SK-N-SH treated with all-trans-retinoic acid at 6 μM for 48 hours (cell line): ENCODE results near the gene ZFYVE28.

Experiments used
- ATAC-seq: fragments of 200-7000 bp; cut with Tn5 transposase; 3 replicates; pipeline ENCODE4 v1.9.1; 2020; ENCODE audit warnings: mild to moderate bottlenecking, moderate library complexity
- ARNTL ChIP-seq: fragments of 450-650 bp; formaldehyde crosslinking; IDR thresholded peaks from 2 replicates; pipeline ENCODE4 v1.5.0; 2020; ENCODE audit warnings: low read depth, mild to moderate bottlenecking, moderate library complexity, borderline replicate concordance
- BACH2 ChIP-seq: fragments of 250-450 bp; sonication (Bioruptor Pico); IDR thresholded peaks from 2 replicates; pipeline ENCODE4 v1.9.0; 2021; ENCODE audit warnings: mild to moderate bottlenecking, borderline replicate concordance
- CSDC2 ChIP-seq: fragments of 250-450 bp; sonication (Bioruptor Pico); IDR thresholded peaks from 2 replicates; pipeline ENCODE4 v1.5.0; 2020; ENCODE audit warnings: mild to moderate bottlenecking, moderate library complexity
- ESRRG ChIP-seq: fragments of 250-450 bp; sonication (Bioruptor Pico); IDR thresholded peaks from 2 replicates; pipeline ENCODE4 v1.6.1; 2021; ENCODE audit warnings: mild to moderate bottlenecking
- GLIS3 ChIP-seq: fragments of 250-450 bp; sonication (Bioruptor Pico); IDR thresholded peaks from 2 replicates; pipeline ENCODE4 v1.5.0; 2020; ENCODE audit warnings: mild to moderate bottlenecking, moderate library complexity
- ISL1 ChIP-seq: fragments of 250-450 bp; sonication (Bioruptor Pico); IDR thresholded peaks from 2 replicates; pipeline ENCODE4 v2.1.2; 2022; ENCODE audit warnings: mild to moderate bottlenecking, moderate library complexity
- OSR1 ChIP-seq: fragments of 250-450 bp; sonication (Bioruptor Pico); IDR thresholded peaks from 2 replicates; pipeline ENCODE4 v1.8.0; 2022; ENCODE audit warnings: moderate library complexity, mild to moderate bottlenecking, inconsistent platforms
- PPARA ChIP-seq: fragments of 250-450 bp; sonication (Bioruptor Pico); IDR thresholded peaks from 2 replicates; pipeline ENCODE4 v1.5.0; 2020; ENCODE audit warnings: mild to moderate bottlenecking, borderline replicate concordance
- RARB ChIP-seq: fragments of 250-450 bp; sonication (Bioruptor Pico); IDR thresholded peaks from 2 replicates; pipeline ENCODE4 v1.8.0; 2021; ENCODE audit warnings: mild to moderate bottlenecking, moderate library complexity
- SNAI2 ChIP-seq: fragments of 250-450 bp; sonication (Bioruptor Pico); IDR thresholded peaks from 2 replicates; pipeline ENCODE4 v1.5.0; 2020; ENCODE audit warnings: mild to moderate bottlenecking, moderate library complexity
- TOX ChIP-seq: fragments of 250-450 bp; sonication (Bioruptor Pico); IDR thresholded peaks from 2 replicates; pipeline ENCODE4 v1.8.0; 2021; ENCODE audit warnings: mild to moderate bottlenecking, moderate library complexity, borderline replicate concordance
- ZC3H10 ChIP-seq: fragments of 250-450 bp; sonication (Bioruptor Pico); IDR thresholded peaks from 2 replicates; pipeline ENCODE4 v1.5.1; 2021; ENCODE audit warnings: mild to moderate bottlenecking, moderate library complexity
- ZFP3 ChIP-seq: fragments of 250-450 bp; sonication (Bioruptor Pico); IDR thresholded peaks from 2 replicates; pipeline ENCODE4 v1.5.0; 2020; ENCODE audit warnings: mild to moderate bottlenecking, moderate library complexity
- ZFP30 ChIP-seq: fragments of 450-650 bp; formaldehyde crosslinking; IDR thresholded peaks from 2 replicates; pipeline ENCODE4 v1.5.0; 2022; ENCODE audit warnings: mild to moderate bottlenecking, moderate library complexity
- ZNF565 ChIP-seq: fragments of 450-650 bp; formaldehyde crosslinking; conservative IDR thresholded peaks from 2 replicates; pipeline ENCODE4 v1.5.0; 2020; ENCODE audit warnings: low read depth, mild to moderate bottlenecking, moderate library complexity
- ZNF70 ChIP-seq: fragments of 450-650 bp; formaldehyde crosslinking; IDR thresholded peaks from 2 replicates; pipeline ENCODE4 v1.5.0; 2020; ENCODE audit warnings: mild to moderate bottlenecking, moderate library complexity
- ZNF8 ChIP-seq: fragments of 450-650 bp; formaldehyde crosslinking; IDR thresholded peaks from 2 replicates; pipeline ENCODE4 v1.5.0; 2020; ENCODE audit warnings: mild to moderate bottlenecking, moderate library complexity
- TF ChIP-seq, protein P1 (sequence below): fragments of 250-450 bp; sonication (Bioruptor Pico); IDR thresholded peaks from 2 replicates; pipeline ENCODE4 v1.5.1; 2020; ENCODE audit warnings: low read depth, mild to moderate bottlenecking, moderate library complexity
- TF ChIP-seq, protein P2 (sequence below): fragments of 250-450 bp; sonication (Bioruptor Pico); IDR thresholded peaks from 2 replicates; pipeline ENCODE4 v1.8.0; 2020; ENCODE audit warnings: mild to moderate bottlenecking, moderate library complexity, borderline replicate concordance
- TF ChIP-seq, protein P3 (sequence below): fragments of 250-450 bp; sonication (Bioruptor Pico); IDR thresholded peaks from 2 replicates; pipeline ENCODE4 v1.5.1; 2021; ENCODE audit warnings: mild to moderate bottlenecking, moderate library complexity
- TF ChIP-seq, protein P4 (sequence below): fragments of 250-450 bp; sonication (Bioruptor Pico); IDR thresholded peaks from 2 replicates; pipeline ENCODE4 v1.8.0; 2021; ENCODE audit warnings: low read depth, mild to moderate bottlenecking, moderate library complexity, borderline replicate concordance
- TF ChIP-seq, protein P5 (sequence below): fragments of 250-450 bp; sonication (Bioruptor Pico); IDR thresholded peaks from 2 replicates; pipeline ENCODE4 v1.5.0; 2020; ENCODE audit warnings: mild to moderate bottlenecking, moderate library complexity

ZFYVE28 gene

DNA sequence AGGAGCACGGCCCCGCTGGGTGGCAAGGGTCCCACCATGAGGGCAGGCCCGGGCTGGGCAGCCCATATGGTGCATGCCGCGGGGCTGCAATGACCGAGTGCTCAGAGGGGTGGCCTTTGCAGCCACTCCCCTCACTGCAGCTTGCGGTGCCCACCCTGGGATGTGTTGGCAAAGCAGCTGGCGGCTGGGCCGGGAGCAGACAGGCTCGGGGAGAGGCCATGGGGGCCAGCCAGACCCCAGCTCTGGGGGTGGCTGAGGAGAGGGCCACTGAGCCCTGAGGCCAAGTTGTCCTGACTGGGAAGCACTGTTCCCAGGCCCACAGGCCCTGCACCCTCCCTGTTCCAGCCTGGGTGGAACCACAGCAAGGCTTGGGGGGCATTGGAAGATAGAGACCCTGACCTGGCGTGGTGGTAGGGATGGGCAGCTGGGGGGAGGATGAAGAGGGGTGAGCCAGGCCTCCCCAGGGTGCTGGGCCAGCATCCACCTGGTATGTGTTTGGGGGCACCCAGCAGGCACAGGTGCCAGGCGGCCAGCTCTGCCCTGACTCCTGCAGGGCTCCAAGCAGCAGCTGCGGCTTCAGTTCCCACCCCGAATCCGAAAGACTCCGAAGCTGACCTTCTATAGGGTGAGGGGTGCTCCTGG is 32.1 kb upstream of the ZFYVE28 start:
- ATAC-seq, result no peak
- TF ChIP-seq ZNF565 (CRISPR knock-in tag), result no peak
- TF ChIP-seq, protein P1, sequence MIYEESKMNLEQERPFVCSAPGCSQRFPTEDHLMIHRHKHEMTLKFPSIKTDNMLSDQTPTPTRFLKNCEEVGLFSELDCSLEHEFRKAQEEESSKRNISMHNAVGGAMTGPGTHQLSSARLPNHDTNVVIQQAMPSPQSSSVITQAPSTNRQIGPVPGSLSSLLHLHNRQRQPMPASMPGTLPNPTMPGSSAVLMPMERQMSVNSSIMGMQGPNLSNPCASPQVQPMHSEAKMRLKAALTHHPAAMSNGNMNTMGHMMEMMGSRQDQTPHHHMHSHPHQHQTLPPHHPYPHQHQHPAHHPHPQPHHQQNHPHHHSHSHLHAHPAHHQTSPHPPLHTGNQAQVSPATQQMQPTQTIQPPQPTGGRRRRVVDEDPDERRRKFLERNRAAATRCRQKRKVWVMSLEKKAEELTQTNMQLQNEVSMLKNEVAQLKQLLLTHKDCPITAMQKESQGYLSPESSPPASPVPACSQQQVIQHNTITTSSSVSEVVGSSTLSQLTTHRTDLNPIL (CRISPR knock-in tag), result no peak
- TF ChIP-seq, protein P2, sequence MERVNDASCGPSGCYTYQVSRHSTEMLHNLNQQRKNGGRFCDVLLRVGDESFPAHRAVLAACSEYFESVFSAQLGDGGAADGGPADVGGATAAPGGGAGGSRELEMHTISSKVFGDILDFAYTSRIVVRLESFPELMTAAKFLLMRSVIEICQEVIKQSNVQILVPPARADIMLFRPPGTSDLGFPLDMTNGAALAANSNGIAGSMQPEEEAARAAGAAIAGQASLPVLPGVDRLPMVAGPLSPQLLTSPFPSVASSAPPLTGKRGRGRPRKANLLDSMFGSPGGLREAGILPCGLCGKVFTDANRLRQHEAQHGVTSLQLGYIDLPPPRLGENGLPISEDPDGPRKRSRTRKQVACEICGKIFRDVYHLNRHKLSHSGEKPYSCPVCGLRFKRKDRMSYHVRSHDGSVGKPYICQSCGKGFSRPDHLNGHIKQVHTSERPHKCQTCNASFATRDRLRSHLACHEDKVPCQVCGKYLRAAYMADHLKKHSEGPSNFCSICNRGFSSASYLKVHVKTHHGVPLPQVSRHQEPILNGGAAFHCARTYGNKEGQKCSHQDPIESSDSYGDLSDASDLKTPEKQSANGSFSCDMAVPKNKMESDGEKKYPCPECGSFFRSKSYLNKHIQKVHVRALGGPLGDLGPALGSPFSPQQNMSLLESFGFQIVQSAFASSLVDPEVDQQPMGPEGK (CRISPR knock-in tag), result no peak
- TF ChIP-seq, protein P3, sequence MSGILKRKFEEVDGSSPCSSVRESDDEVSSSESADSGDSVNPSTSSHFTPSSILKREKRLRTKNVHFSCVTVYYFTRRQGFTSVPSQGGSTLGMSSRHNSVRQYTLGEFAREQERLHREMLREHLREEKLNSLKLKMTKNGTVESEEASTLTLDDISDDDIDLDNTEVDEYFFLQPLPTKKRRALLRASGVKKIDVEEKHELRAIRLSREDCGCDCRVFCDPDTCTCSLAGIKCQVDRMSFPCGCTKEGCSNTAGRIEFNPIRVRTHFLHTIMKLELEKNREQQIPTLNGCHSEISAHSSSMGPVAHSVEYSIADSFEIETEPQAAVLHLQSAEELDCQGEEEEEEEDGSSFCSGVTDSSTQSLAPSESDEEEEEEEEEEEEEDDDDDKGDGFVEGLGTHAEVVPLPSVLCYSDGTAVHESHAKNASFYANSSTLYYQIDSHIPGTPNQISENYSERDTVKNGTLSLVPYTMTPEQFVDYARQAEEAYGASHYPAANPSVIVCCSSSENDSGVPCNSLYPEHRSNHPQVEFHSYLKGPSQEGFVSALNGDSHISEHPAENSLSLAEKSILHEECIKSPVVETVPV (CRISPR knock-in tag), result no peak
- TF ChIP-seq ZFP3 (CRISPR knock-in tag), result no peak
- TF ChIP-seq, protein P4, sequence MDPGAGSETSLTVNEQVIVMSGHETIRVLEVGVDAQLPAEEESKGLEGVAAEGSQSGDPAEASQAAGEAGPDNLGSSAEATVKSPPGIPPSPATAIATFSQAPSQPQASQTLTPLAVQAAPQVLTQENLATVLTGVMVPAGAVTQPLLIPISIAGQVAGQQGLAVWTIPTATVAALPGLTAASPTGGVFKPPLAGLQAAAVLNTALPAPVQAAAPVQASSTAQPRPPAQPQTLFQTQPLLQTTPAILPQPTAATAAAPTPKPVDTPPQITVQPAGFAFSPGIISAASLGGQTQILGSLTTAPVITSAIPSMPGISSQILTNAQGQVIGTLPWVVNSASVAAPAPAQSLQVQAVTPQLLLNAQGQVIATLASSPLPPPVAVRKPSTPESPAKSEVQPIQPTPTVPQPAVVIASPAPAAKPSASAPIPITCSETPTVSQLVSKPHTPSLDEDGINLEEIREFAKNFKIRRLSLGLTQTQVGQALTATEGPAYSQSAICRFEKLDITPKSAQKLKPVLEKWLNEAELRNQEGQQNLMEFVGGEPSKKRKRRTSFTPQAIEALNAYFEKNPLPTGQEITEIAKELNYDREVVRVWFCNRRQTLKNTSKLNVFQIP (CRISPR knock-in tag), result no peak
- no peak for TF ChIP-seq PPARA
- no peak for TF ChIP-seq CSDC2 (CRISPR knock-in tag)
- TF ChIP-seq ARNTL, result no peak
- TF ChIP-seq GLIS3 (CRISPR knock-in tag), result no peak
- TF ChIP-seq, protein P5, sequence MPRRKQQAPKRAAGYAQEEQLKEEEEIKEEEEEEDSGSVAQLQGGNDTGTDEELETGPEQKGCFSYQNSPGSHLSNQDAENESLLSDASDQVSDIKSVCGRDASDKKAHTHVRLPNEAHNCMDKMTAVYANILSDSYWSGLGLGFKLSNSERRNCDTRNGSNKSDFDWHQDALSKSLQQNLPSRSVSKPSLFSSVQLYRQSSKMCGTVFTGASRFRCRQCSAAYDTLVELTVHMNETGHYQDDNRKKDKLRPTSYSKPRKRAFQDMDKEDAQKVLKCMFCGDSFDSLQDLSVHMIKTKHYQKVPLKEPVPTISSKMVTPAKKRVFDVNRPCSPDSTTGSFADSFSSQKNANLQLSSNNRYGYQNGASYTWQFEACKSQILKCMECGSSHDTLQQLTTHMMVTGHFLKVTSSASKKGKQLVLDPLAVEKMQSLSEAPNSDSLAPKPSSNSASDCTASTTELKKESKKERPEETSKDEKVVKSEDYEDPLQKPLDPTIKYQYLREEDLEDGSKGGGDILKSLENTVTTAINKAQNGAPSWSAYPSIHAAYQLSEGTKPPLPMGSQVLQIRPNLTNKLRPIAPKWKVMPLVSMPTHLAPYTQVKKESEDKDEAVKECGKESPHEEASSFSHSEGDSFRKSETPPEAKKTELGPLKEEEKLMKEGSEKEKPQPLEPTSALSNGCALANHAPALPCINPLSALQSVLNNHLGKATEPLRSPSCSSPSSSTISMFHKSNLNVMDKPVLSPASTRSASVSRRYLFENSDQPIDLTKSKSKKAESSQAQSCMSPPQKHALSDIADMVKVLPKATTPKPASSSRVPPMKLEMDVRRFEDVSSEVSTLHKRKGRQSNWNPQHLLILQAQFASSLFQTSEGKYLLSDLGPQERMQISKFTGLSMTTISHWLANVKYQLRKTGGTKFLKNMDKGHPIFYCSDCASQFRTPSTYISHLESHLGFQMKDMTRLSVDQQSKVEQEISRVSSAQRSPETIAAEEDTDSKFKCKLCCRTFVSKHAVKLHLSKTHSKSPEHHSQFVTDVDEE (CRISPR knock-in tag), result no peak
- no peak for TF ChIP-seq ZC3H10 (CRISPR knock-in tag)
- TF ChIP-seq ESRRG (CRISPR knock-in tag), result no peak
- TF ChIP-seq SNAI2 (CRISPR knock-in tag), result no peak
- TF ChIP-seq OSR1 (CRISPR knock-in tag), result no peak
- no peak for TF ChIP-seq RARB
- TF ChIP-seq ISL1 (CRISPR knock-in tag), result no peak

DNA sequence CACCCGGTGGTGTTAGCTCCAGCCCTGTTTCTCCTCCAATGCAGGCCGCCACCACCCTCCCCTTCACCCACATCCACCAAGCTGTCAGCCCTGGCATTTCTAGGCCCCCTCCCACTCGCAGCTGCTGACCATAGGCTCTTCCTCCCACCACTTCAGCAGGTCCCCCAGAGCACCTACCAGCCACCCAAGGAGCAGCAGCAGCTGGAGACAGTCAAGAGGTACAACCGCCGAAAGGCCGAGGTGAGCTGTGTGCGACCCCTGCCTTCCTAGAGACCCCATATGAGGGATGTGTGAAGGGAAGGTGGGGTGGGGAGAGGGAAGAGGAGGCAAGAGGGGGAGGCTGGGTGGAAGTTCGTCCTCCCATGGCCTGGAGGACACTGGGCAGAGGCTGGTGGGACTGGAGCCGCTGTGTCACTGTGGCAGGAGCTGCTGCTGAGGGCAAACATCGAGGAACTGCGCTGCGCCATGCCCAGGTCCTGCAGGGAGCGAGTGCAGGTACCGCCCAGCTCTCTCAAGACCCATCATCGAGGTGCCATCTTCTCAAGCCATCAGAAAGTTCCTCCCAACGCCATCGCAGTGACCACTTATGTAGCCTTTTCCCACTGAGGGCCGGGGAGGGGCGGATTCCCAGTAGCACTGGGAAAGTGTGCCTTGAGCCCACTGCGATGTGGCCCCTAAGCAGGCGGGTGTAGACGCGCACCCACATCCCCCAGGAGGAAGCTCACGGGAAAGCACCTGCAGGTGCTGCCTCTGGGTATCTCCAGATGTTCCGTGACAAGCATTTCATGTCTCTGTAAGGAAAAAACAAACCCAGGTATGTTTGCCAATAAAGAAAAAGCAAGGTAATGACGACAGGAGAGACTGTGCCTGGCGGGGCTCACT is 31.3 kb upstream of the ZFYVE28 start:
- no peak for ATAC-seq

More for the DNA sequence above, 31.3 kb upstream of the ZFYVE28 start:
- TF ChIP-seq, protein P1 (CRISPR knock-in tag), result no peak
- TF ChIP-seq, protein P2 (CRISPR knock-in tag), result no peak
- TF ChIP-seq BACH2 (CRISPR knock-in tag) (no peak), ISL1 (CRISPR knock-in tag) (no peak), TOX (CRISPR knock-in tag) (no peak), ZFP3 (CRISPR knock-in tag) (no peak), GLIS3 (CRISPR knock-in tag) (no peak), ZC3H10 (CRISPR knock-in tag) (no peak), PPARA (no peak), ZFP30 (CRISPR knock-in tag) (no peak), ARNTL (no peak), ZNF70 (CRISPR knock-in tag) (no peak), ZNF8 (no peak)
- TF ChIP-seq, protein P3 (CRISPR knock-in tag), result no peak
